ENCODE results near the gene ANKDD1B. TPM values are rescaled to one million over a fixed set of nuclear protein-coding genes. Genes with fewer than 3 reads are reported as not detected.

Gene ANKDD1B
- total RNA-seq, 1 donor, result 0.72 TPM

GRCh38 chr5:75637949-75638348 is 26.7 kb downstream of the ANKDD1B start:
- Histone ChIP-seq H3K27ac (ENCODE audit: low read depth, low read length) (no peak overlapping the region), H4K20me1 (ENCODE audit: insufficient read depth, low read length) (no peaks in the 10 kb centered on the region), H2AFZ (ENCODE audit: low read length) (no peak overlapping the region), H3K4me2 (ENCODE audit: insufficient read depth, low read length) (no peak overlapping the region), H3K4me3 (ENCODE audit: insufficient read depth, low read length) (no peak overlapping the region), H3K36me3 (ENCODE audit: insufficient read depth, low read length) (no peaks in the 10 kb centered on the region), H3K4me1 (ENCODE audit: insufficient read depth, low read length) (peaks cover 10% of the 10 kb centered on the region), H3K79me2 (ENCODE audit: insufficient read depth, low read length) (no peaks in the 10 kb centered on the region), H3K9me3 (ENCODE audit: low read depth, low read length) (no peaks in the 10 kb centered on the region), H3K27me3 (ENCODE audit: insufficient read depth, low read length) (no peaks in the 10 kb centered on the region)
- no peak for TF ChIP-seq CTCF (IDR thresholded peaks at IDR 0.05; ENCODE audit: extremely low read depth, low read depth, low read length)
- DNase-seq (ENCODE audit: insufficient read length, low spot score, missing footprints), result no peak

- H3K9me3 ChIP-seq (ENCODE audit: low read depth, low read length), result no peaks in the 10 kb centered on the region
- no peaks in the 10 kb centered on the region for H3K36me3 ChIP-seq (ENCODE audit: insufficient read depth, low read length)
- no peak overlapping the region for H2AFZ ChIP-seq (ENCODE audit: low read length)
- H4K20me1 ChIP-seq (ENCODE audit: insufficient read depth, low read length), result no peaks in the 10 kb centered on the region
- no peak for TF ChIP-seq CTCF (IDR thresholded peaks at IDR 0.05; ENCODE audit: extremely low read depth, low read depth, low read length)
- no peaks in the 10 kb centered on the region for H3K27me3 ChIP-seq (ENCODE audit: insufficient read depth, low read length)
- no peak overlapping the region for H3K4me3 ChIP-seq (ENCODE audit: insufficient read depth, low read length)
- peak overlapping the region; percentile 85 for H3K27ac ChIP-seq (ENCODE audit: low read depth, low read length)
- no peaks in the 10 kb centered on the region for H3K79me2 ChIP-seq (ENCODE audit: insufficient read depth, low read length)
- no peak overlapping the region for H3K4me2 ChIP-seq (ENCODE audit: insufficient read depth, low read length)
- no peak for DNase-seq (ENCODE audit: insufficient read length, low spot score, missing footprints)
- H3K4me1 ChIP-seq (ENCODE audit: insufficient read depth, low read length), result peaks cover 10% of the 10 kb centered on the region
Measured at GRCh38 chr5:75639535-75640311, 28.5 kb downstream of the ANKDD1B start.

GRCh38 chr5:75640395-75640794 is 29.1 kb downstream of the ANKDD1B start:
- Histone ChIP-seq H4K20me1 (ENCODE audit: insufficient read depth, low read length) (no peaks in the 10 kb centered on the region), H3K79me2 (ENCODE audit: insufficient read depth, low read length) (no peaks in the 10 kb centered on the region), H2AFZ (ENCODE audit: low read length) (no peak overlapping the region), H3K27ac (ENCODE audit: low read depth, low read length) (peak overlapping the region; percentile 85), H3K4me2 (ENCODE audit: insufficient read depth, low read length) (peak overlapping the region; percentile 44), H3K27me3 (ENCODE audit: insufficient read depth, low read length) (no peaks in the 10 kb centered on the region), H3K9me3 (ENCODE audit: low read depth, low read length) (no peaks in the 10 kb centered on the region), H3K36me3 (ENCODE audit: insufficient read depth, low read length) (no peaks in the 10 kb centered on the region), H3K4me1 (ENCODE audit: insufficient read depth, low read length) (peaks cover 10% of the 10 kb centered on the region), H3K4me3 (ENCODE audit: insufficient read depth, low read length) (no peak overlapping the region)
- no peak for TF ChIP-seq CTCF (IDR thresholded peaks at IDR 0.05; ENCODE audit: extremely low read depth, low read depth, low read length)
- DNase-seq (ENCODE audit: insufficient read length, low spot score, missing footprints), result peak; percentile 90

- Histone ChIP-seq H3K27ac (ENCODE audit: low read depth, low read length) (peak overlapping the region; percentile 85), H3K4me2 (ENCODE audit: insufficient read depth, low read length) (peak overlapping the region; percentile 44), H4K20me1 (ENCODE audit: insufficient read depth, low read length) (no peaks in the 10 kb centered on the region), H3K79me2 (ENCODE audit: insufficient read depth, low read length) (no peaks in the 10 kb centered on the region), H3K27me3 (ENCODE audit: insufficient read depth, low read length) (no peaks in the 10 kb centered on the region), H3K4me3 (ENCODE audit: insufficient read depth, low read length) (no peak overlapping the region), H3K9me3 (ENCODE audit: low read depth, low read length) (no peaks in the 10 kb centered on the region), H3K36me3 (ENCODE audit: insufficient read depth, low read length) (no peaks in the 10 kb centered on the region), H2AFZ (ENCODE audit: low read length) (no peak overlapping the region), H3K4me1 (ENCODE audit: insufficient read depth, low read length) (peaks cover 10% of the 10 kb centered on the region)
- DNase-seq (ENCODE audit: insufficient read length, low spot score, missing footprints), result no peak
- TF ChIP-seq CTCF (IDR thresholded peaks at IDR 0.05; ENCODE audit: extremely low read depth, low read depth, low read length), result no peak
Measured at GRCh38 chr5:75640826-75641225, 29.6 kb downstream of the ANKDD1B start.
